H1 (cell line): Measurements from ENCODE around the gene C2CD3. TPM values are rescaled to one million over a fixed set of nuclear protein-coding genes. Genes with fewer than 3 reads are reported as not detected.

ENCODE experiments used
- KDM1A ChIP-seq: fragments of 200-600, 300-600 bp; sonication (generic); IDR thresholded peaks from 2 replicates; pipeline ENCODE4 v1.7.1; 2016; ENCODE audit warnings: mild to moderate bottlenecking, low read length, borderline replicate concordance
- polyA plus RNA-seq, 7 experiments: library from polyadenylated mRNA; depleted of rRNA in 3 of 7; stranded (reverse) in 5 of 7; unstranded in 2 of 7; fragments of >200 nt in 5 of 7; fragments of 200-250 nt in 2 of 7; gene quantifications; 1 replicate in 5 of 7; 2 replicates in 1 of 7; 4 replicates in 1 of 7; pipeline versions ENCODE4 v1.2.1 to v1.2.3, GENCODE V29; 2011 to 2013; ENCODE audit warnings: missing spikeins in 2 of 7, mixed read lengths in 2 of 7
- total RNA-seq: library from RNA; stranded (reverse); fragmentation: NEBNext Ultra II Directional; extraction: Animal tissue kit (Norgen Biotek cat#: 25700); gene quantifications from 2 replicates; pipeline ENCODE4 v1.2.1, GENCODE V29; 2021

C2CD3 gene
- total and polyA plus RNA-seq, 2 of the 8 experiments (the other 6 are each of a cell fraction or from before 2014, with no cell fraction given), result 11.0 to 29.1 TPM

DNA sequence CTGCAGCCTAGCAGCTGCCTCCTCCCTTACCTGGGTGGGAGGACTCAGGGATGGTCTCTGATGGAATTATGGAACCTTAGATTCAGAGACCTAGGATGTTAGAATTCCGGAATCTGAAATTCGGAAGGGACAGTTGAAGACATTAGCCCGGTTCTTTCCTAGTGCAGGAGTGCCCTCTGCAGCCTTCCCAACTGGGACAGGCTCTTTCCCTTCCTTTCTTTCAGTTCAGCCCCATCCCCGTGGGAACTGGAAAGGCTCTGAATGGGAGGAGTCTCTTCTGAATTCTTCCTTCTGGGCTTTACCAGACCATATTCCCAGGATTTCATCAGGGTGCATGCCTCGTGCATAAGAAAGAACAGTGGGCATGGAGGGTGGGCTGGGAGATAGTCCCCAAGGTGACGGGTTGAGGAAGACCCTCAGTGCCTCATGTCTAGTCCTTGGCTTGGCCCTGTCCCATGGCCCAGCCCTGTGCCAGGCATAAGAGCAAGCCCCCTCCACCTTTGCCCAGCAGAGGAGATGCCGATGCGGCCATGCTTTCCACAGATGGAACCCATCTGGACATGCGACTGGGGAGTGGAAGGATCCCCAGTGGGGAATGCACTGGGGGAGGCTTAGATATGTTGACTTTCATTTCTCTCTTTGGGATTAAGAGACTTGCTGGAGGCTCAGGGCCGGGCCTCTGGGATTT is 205.6 kb downstream of the C2CD3 start (continued):
- TF ChIP-seq KDM1A, result no peak
- TF ChIP-seq, all 59 proteins: peak for 0
